NCI-H82 treated with DMSO at 0.1 percent for 48 hours (cell line): Measurements from ENCODE around the gene PDXK.

Experiments used
- DNase-seq: peaks from one replicate; lab custom pipeline; 2025; ENCODE audit not compliant: unreplicated experiment; lab: John Stamatoyannopoulos, UW

The PDXK gene

GRCh38 chr21:43779660-43780059 lies 60.7 kb downstream of the PDXK start:
- DNase-seq = no peak

GRCh38 chr21:43781846-43782245 lies 62.9 kb downstream of the PDXK start:
- no peak for DNase-seq

- DNase-seq = no peak
Observed at GRCh38 chr21:43782431-43783097, 63.6 kb downstream of the PDXK start.

- DNase-seq = no peak
Observed at GRCh38 chr21:43783098-43783700, 64.3 kb downstream of the PDXK start.

- no peak for DNase-seq
Observed at GRCh38 chr21:43785134-43785533, 66.2 kb downstream of the PDXK start.

- no peak for DNase-seq
Observed at GRCh38 chr21:43786300-43786806, 67.4 kb downstream of the PDXK start.

GRCh38 chr21:43786807-43787440 lies 68.0 kb downstream of the PDXK start:
- no peak for DNase-seq

GRCh38 chr21:43789276-43790009 lies 70.5 kb downstream of the PDXK start, which contains the start of gene RRP1:
TSS of gene RRP1 (plus strand) at chr21:43789577. CDS start at chr21:43789630, 53 bp downstream.
- DNase-seq = peak; percentile 69

GRCh38 chr21:43790010-43790524 lies 71.1 kb downstream of the PDXK start:
- DNase-seq = no peak

- no peak for DNase-seq
Observed at GRCh38 chr21:43792406-43792805, 73.5 kb downstream of the PDXK start.

- no peak for DNase-seq
Observed at GRCh38 chr21:43793243-43793642, 74.3 kb downstream of the PDXK start.

GRCh38 chr21:43794311-43794710 lies 75.4 kb downstream of the PDXK start:
- no peak for DNase-seq

GRCh38 chr21:43794857-43795256 lies 75.9 kb downstream of the PDXK start:
- DNase-seq = no peak

- no peak for DNase-seq
Observed at GRCh38 chr21:43797415-43797814, 78.5 kb downstream of the PDXK start.

GRCh38 chr21:43797925-43798715 lies 79.2 kb downstream of the PDXK start:
- no peak for DNase-seq

- DNase-seq = no peak
Observed at GRCh38 chr21:43799301-43799840, 80.4 kb downstream of the PDXK start.

GRCh38 chr21:43800124-43800523 lies 81.2 kb downstream of the PDXK start:
- no peak for DNase-seq

GRCh38 chr21:43800566-43800965 lies 81.6 kb downstream of the PDXK start:
- DNase-seq = no peak

- no peak for DNase-seq
Observed at GRCh38 chr21:43801006-43801783, 82.3 kb downstream of the PDXK start.
